ENCODE data around the gene LMO7. TPM values are rescaled to one million over a fixed set of nuclear protein-coding genes. Genes with fewer than 3 reads are reported as not detected.

LMO7 gene
- total RNA-seq, 1 experiment from 2014 or later, result 20.4 TPM

DNA sequence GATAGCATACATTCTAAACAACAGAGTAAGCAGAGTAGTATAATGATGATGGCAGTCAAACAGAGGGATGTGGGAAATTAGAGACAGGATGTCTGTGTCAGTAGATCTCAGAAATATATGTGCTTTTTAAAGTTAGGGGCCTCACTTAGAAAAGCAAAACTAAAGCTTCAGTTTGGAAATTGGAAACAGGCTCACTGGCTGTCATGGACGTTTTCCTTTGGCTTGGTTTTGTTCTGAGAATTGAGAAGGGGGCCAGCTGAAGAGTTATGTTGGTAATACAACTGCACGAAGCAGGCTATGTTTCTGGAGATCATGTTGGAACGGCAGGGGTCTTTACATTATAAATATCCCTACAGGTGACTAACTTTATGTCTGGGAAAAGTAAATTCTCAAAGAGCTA is 261.3 kb downstream of the LMO7 start:
- TF ChIP-seq, protein P1, sequence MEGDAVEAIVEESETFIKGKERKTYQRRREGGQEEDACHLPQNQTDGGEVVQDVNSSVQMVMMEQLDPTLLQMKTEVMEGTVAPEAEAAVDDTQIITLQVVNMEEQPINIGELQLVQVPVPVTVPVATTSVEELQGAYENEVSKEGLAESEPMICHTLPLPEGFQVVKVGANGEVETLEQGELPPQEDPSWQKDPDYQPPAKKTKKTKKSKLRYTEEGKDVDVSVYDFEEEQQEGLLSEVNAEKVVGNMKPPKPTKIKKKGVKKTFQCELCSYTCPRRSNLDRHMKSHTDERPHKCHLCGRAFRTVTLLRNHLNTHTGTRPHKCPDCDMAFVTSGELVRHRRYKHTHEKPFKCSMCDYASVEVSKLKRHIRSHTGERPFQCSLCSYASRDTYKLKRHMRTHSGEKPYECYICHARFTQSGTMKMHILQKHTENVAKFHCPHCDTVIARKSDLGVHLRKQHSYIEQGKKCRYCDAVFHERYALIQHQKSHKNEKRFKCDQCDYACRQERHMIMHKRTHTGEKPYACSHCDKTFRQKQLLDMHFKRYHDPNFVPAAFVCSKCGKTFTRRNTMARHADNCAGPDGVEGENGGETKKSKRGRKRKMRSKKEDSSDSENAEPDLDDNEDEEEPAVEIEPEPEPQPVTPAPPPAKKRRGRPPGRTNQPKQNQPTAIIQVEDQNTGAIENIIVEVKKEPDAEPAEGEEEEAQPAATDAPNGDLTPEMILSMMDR (conservative IDR thresholded peaks at IDR 0.05), result no peak
- Histone ChIP-seq H3K23me2 (ENCODE audit: insufficient read length, low read depth, low read length, poor library complexity, severe bottlenecking) (no peaks in the 10 kb centered on the region), H3K79me1 (ENCODE audit: insufficient read depth, low read depth, low read length, poor library complexity, severe bottlenecking) (no peaks in the 10 kb centered on the region), H3K56ac (ENCODE audit: insufficient read length, low read depth, low read length) (no peak overlapping the region), H2AFZ (ENCODE audit: low read length) (no peak overlapping the region), H3K4me2 (ENCODE audit: insufficient read depth, insufficient read length, low read length) (no peak overlapping the region), H3K4ac (ENCODE audit: low read depth, low read length) (no peak overlapping the region), H3K14ac (ENCODE audit: insufficient read depth, low read length) (no peak overlapping the region), H3K23ac (ENCODE audit: insufficient read length, low read depth, low read length) (no peak overlapping the region), H3K9ac (ENCODE audit: extremely low read depth, insufficient read length, low read length) (no peak overlapping the region), H3K27ac (ENCODE audit: insufficient read length, low read depth, low read length) (no peak overlapping the region), H3K79me2 (ENCODE audit: insufficient read depth, low read length) (no peaks in the 10 kb centered on the region), H4K5ac (ENCODE audit: insufficient read length, low read depth, low read length) (no peak overlapping the region), H4K20me1 (ENCODE audit: control insufficient read depth, insufficient read depth, insufficient read length) (no peaks in the 10 kb centered on the region), H3K9me3 (ENCODE audit: control insufficient read depth, low read depth, low read length) (no peaks in the 10 kb centered on the region), H3K4me1 (ENCODE audit: insufficient read depth, low read length) (no peaks in the 10 kb centered on the region), H3K18ac (ENCODE audit: insufficient read length, low read depth, low read length) (no peak overlapping the region), H2BK15ac (ENCODE audit: low read depth, low read length) (no peak overlapping the region), H3T11ph (ENCODE audit: low read length) (no peak overlapping the region), H4K91ac (ENCODE audit: insufficient read length, low read depth, low read length) (no peak overlapping the region), H2BK5ac (ENCODE audit: insufficient read length, low read length) (no peak overlapping the region), H2AK5ac (ENCODE audit: insufficient read length, low read length) (no peak overlapping the region), H2BK20ac (ENCODE audit: low read depth, low read length, poor library complexity, severe bottlenecking) (no peak overlapping the region), H3K27me3 (ENCODE audit: insufficient read depth, low read length) (no peaks in the 10 kb centered on the region), H2BK120ac (ENCODE audit: low read depth, low read length, poor library complexity, severe bottlenecking) (no peak overlapping the region), H2BK12ac (ENCODE audit: insufficient read length, low read depth, low read length) (no peak overlapping the region), H4K8ac (replicated peaks; ENCODE audit: insufficient read length, low read depth, low read length) (no peak overlapping the region)
- Mint-ChIP-seq H3K4me1 (peaks cover 5 to 8% of the 10 kb centered on the region in 2 experiments), H3K36me3 (ENCODE audit: insufficient read depth in 1 of 3, low read depth in 3 of 3) (no peaks in the 10 kb centered on the region), H3K27ac (no peak overlapping the region), H3K4me3 (no peak overlapping the region), H3K9me3 (no peaks in the 10 kb centered on the region), H3K27me3 (ENCODE audit: low read depth) (no peaks in the 10 kb centered on the region)
- no CpG with 5 or more reads among the region's 3 CpGs for WGBS (ENCODE audit: extremely low coverage, insufficient read length, low lambda C conversion rate)
- no peak for DNase-seq
